Stimulated activated naive CD4-positive, alpha-beta T cell treated with Interleukin-2 at 50 U/mL for 16 hours (primary cell): ENCODE measurements around the gene EPB41L2.
"Not testable (repeated sequence)": the region's sequence is repeated elsewhere in the genome, so short reads cannot be mapped to it uniquely, and the experiment has no call there.

Source experiments
- DNase-seq: peaks from one replicate; lab custom pipeline; 2025; lab: John Stamatoyannopoulos, UW

The EPB41L2 gene

GRCh38 chr6:130838250-130838860, 224.7 kb downstream of the EPB41L2 start:
- DNase-seq: no peak

- no peak for DNase-seq
Observed at GRCh38 chr6:130837067-130837466, 226.0 kb downstream of the EPB41L2 start.

- no peak for DNase-seq
Observed at GRCh38 chr6:130836055-130836640, 226.9 kb downstream of the EPB41L2 start.

GRCh38 chr6:130834482-130835251, 228.4 kb downstream of the EPB41L2 start:
- DNase-seq: no peak

- DNase-seq: no peak
Observed at GRCh38 chr6:130833569-130833968, 229.5 kb downstream of the EPB41L2 start.

- no peak for DNase-seq
Observed at GRCh38 chr6:130831607-130832006, 231.4 kb downstream of the EPB41L2 start.

GRCh38 chr6:130829333-130829910, 233.6 kb downstream of the EPB41L2 start:
- no peak for DNase-seq

GRCh38 chr6:130827247-130828149, 235.5 kb downstream of the EPB41L2 start, which contains the start of gene SMLR1:
TSS of gene SMLR1 (plus strand) at chr6:130827406. CDS start at chr6:130827414, 8 bp downstream.
- DNase-seq: no peak

- no peak for DNase-seq
Observed at GRCh38 chr6:130826442-130827246, 236.4 kb downstream of the EPB41L2 start.

- no peak for DNase-seq
Observed at GRCh38 chr6:130825772-130826441, 237.1 kb downstream of the EPB41L2 start.

GRCh38 chr6:130824978-130825694, 237.9 kb downstream of the EPB41L2 start:
- DNase-seq: no peak

- no peak for DNase-seq
Observed at GRCh38 chr6:130822736-130823135, 240.3 kb downstream of the EPB41L2 start.

- no peak for DNase-seq
Observed at GRCh38 chr6:130815200-130816071, 247.6 kb downstream of the EPB41L2 start.

GRCh38 chr6:130814506-130814905, 248.5 kb downstream of the EPB41L2 start:
- DNase-seq: no peak

GRCh38 chr6:130811932-130812331, 251.1 kb downstream of the EPB41L2 start:
- no peak for DNase-seq

GRCh38 chr6:130810307-130811030, 252.6 kb downstream of the EPB41L2 start:
- DNase-seq: no peak

GRCh38 chr6:130801368-130801767, 261.7 kb downstream of the EPB41L2 start:
- DNase-seq: not testable (repeated sequence)

GRCh38 chr6:130797061-130797460, 266.0 kb downstream of the EPB41L2 start:
- DNase-seq: no peak
